GM21825 (cell line): Measurements from ENCODE around the gene IFT57.

Experiments used
- ATAC-seq: cut with Tn5 transposase; IDR thresholded peaks from one replicate; pipeline ENCODE4 v1.9.1; 2021; ENCODE audit warnings: mild to moderate bottlenecking, moderate library complexity; ENCODE audit not compliant: unreplicated experiment

The IFT57 gene

DNA sequence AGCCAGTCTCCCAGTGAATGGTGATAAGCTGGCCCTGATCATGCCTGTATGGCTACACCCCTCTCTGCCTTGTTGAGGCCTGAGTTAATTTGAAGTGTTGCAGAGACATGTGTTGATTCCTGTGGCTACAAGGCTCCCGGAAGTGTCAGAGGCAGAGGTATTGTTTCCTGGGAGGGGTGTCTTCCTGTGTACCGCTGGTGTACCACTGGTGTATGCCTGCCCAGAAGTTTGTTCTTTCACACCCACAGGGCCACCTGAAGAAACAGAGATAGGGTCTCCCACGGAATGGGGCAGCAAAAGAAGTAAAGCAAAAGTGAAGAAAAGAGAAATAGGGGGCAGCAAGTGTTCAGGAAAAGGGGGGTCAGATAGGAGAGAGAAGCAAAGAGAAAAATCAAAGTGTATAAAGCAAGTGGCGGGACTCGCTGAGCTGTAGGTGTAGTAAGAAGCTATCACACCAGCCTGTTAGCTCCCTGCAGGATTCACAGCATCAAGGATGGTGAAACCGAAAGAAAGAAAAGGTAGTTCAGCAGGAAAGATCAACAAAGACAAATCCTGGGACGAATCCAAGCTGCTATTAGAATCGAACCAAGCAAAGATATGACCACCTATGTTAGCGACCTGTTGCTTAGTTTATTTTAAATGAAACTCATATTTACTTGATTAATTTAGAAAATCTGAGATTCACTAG, 94.8 kb downstream of the IFT57 start:
- ATAC-seq = no peak

DNA sequence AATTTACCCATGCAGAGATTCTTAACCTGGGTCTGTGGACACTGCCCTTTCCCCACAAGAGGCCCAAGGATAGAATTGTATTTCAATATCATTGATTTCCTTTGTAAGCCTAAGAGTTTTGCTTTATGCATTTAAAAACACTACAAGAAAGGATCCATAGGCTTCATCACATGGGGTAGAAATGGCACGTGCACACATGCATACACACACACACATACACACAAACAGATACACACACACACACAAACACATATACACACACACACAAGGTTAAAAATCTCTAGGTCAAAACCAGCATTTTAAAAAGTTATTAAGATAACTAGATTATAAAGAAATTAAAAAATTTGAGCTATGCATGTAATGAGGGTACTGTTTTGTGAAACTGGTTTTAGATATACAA, 95.9 kb downstream of the IFT57 start:
- no peak for ATAC-seq

DNA sequence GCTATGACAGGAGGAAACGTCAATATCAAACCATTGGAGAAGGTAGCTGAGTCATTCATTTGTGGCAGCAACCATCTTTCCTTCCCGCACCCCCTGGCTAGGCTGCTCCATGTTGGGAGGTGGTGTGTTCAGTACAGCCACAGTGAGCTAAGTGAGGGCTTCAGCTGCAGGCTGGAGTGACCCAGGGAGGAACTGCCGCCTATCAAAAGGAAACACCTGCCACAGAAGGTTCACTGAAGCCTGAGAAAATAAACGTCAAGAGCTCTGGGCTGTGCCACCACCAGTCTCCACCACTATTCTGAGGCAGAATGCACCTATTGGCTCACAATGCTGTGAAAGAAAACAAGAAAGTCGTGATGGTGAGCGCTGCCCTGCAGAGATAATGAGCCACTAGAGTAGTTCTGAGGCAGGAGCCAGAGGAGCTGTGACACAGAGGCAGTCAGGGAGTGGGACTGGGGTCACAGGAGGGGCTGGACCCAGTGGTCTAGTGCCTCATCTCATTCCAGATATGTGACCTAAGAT, 96.6 kb downstream of the IFT57 start:
- ATAC-seq = peak; percentile 60

DNA sequence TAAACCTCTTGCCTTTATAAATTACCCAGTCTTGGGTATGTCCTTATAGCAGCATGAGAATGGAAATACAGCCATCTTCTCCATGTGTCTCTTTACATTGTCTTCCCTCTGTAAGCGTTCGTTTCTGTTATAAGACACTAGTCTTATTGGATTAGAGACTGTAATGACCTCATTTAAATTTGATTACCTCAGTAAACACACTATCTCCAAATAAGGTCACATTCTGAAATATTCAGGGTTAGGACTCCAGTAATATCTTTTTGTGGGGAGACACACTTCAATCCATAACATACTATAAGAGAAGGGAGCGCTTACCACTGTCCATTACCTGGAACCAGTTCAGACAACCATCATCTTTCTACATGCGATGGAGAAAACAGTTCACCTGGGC, 97.1 kb downstream of the IFT57 start:
- peak; percentile 0 for ATAC-seq

DNA sequence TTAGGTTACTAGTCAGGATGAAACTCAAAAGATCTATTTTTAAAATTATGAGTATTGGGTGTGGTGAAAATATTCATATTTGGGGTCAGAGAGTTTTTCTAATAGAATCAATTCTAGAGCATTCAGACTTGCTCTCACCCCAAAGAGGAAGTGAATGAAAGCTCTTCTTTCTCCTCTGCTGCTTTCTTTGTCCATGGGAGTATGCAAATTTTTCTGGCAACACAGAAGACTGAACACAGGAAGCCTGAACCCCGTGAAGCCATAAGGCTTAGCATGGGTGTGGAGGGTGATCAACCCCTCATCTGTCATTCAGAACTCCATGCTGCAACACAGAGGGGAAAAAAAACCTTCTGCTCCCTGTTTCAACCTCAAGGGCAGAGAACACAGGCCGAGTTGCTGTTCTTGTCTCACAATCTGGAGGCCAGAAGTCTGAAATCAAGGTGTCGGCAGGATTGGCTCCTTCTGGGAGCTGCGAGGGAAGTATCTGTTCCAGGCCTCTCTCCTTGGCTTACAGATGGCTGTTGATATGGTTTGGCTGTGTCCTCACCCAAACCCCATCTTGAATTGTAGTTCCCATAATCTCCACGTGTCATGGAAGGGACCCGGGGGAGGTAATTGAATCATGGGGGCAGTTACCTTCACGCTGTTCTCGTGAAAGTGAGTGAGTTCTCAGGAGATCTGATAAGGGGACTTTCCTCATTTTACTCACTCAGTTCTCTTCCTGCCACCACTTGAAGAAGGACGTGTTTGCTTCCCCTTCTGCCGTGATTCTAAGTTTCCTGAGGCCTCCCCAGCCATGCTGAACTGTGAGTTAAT, 97.7 kb downstream of the IFT57 start:
- peak; percentile 84 for ATAC-seq

DNA sequence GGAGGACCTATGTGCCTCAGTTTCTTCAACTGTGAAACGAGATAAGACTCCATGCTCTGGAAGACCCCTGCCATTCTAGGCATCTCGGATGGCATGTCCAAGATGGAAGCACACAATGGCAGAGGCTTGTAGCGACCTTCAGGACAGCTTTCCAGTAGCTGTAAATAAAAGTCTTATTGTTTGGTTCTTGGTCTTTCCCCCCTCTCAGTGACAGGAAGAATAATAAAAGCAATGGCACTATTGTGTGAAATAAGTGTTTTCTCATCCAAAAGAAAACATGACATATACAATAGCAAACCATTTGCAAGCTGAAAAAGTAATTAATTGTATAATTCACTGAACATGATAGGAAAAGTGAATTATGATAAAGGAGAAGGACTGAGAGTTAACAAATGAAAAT, 98.9 kb downstream of the IFT57 start:
- no peak for ATAC-seq

DNA sequence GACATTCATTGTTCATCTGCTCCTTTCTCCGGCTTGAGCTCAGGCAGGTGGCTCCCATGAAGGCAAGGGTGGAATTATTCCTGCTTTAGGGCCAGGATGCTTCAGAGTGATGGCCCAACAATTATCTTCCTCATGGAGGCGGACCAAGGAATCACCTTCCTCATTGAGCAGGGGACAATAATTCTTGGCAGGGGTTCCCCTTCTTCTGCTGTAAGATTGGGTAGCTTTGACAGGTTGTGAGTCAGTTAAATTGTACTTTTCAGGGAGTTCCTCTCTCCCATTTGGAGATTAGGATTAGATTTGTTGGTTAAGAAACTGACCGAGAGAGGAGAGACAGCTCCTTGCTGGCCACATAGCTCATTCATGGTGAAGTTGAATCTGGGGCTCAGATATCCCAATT, 99.9 kb downstream of the IFT57 start:
- ATAC-seq = no peak

DNA sequence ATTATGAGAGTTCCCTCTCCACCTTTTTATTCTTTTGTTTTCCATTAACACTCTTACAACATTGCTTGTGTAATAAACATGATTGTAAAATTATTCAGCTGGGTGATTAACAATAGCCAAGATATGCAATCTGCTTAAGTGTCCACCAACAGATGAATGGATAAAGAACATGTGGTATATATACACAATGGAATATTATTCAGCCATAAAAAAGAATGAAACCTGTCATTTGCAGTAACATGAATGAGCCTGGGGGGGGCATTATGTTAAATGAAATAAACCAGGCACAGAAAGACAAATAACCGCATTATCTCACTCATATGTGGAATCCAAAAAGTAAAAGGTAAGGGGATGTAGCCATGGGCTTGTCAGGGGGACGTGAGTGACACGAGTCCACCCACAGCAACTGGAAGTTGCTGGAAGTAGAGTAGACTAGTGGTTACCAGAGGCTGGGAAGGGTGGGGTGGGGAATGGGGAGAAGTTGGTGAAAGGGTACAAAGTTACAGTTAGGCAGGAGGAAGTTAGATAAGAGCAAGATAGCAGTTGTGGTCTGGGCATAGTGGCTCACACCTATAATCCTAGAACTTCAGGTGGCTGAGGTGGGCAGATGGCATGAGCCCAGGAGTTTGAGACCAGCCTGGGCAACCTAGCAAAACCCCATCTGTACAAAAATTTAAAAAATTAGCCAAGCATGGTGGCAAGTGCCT, 102.7 kb downstream of the IFT57 start:
- no peak for ATAC-seq

DNA sequence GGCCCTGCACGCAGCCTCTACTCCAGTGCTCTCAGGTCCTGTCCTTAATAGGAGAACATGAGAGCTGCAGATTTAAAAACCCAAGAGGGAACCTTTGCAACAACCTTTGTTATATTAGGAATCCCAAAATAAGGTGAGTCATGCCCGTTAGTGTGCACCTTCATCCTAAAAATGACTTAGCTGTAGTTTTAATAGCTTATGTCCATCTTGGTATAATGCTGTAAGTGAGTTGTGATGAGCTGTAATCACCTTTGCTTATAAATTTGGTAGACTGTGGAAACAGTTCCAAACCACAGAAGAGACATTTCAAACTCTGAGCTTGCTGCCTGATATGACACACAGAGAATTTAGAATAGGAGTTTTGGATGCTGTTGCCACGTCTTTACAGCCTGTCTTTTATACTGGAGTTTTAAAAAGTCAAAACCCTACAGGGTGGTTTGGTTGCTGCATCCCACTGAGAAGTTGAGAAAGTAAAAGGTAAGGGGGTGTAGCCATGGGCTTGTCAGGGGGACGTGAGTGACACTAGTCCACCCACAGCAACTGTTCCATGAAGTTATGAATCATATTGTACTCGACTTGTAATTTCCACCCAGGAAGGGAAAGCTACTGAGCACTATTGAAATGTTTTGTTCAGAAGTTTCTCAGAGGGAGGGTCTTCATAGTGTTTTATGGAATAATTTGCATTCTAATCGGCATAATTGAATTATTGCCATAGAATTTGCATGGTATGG, 104.0 kb downstream of the IFT57 start:
- ATAC-seq = no peak

DNA sequence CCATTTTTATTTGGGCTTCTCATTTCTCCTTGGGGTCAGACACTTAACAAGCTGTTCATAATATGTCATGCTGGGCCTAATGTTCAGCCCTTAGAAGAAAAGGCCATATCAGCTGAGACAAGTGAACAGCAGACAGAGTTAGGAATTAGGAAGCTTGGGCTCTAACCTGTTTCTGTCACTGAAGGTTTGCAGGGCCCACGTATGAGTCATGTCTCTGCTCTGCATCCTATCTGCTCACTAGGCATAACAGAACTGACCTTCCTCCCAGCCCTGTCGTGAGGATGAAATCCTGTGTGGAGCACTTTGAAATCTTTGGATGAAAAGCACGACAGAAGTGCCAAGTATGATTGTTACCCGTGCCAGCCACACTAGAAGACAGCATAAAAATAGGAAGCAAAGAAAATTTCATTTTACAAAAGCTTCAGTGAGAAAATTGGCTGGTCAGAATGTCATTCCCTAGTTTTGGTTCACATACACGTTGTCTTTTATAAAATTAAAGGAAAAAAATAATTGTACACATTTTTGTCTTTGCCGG, 104.9 kb downstream of the IFT57 start:
- peak; percentile 60 for ATAC-seq

DNA sequence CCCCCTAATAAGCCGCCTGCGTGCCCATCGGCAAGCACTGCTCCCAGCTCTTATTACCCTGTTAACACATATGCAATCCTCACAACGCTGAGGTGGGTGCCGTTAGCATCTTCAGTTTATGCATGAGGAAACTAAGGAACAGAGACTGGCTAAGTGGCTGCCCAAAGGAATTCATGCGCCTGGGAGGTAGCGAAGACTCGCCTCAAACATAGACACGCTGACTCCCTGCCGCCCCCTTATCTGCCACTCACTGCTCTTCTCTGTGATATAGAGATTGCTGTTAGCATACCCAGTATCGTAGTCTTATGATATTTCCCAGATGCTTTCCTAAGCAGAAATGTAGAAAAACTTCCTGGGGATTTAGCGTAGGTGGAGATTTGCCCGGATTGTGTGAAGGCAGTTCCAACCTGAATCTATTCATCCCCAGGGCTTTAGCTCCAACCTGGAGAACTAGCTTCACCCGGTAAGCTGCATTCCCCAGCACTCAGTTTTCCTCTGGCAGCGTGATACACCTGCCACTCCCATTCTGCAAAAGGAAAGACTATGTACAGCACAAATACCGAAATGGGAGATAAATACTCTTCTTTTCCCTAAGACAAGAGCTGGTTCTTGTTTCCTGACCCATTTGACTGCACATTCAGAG, 107.7 kb downstream of the IFT57 start:
- no peak for ATAC-seq

DNA sequence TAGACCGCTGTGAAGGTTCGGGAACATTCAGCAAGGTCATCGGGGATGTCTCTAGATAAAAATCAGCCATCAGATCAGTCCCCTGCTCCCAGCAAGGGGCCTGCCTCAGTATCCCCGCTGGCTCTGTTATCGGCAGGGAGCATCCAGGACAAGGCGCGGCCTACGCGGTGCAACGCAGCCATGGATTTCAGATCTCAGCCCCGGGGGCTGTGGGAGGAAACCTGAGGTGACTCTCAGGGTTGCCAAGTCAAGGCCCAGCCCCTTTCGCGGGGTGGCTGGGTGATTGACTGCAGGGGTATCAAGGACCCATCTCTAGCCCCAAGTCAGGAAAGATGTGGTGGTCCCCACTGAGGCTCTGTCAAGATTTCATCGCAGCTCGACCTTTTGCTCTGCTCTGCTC, 108.2 kb downstream of the IFT57 start:
- no peak for ATAC-seq

DNA sequence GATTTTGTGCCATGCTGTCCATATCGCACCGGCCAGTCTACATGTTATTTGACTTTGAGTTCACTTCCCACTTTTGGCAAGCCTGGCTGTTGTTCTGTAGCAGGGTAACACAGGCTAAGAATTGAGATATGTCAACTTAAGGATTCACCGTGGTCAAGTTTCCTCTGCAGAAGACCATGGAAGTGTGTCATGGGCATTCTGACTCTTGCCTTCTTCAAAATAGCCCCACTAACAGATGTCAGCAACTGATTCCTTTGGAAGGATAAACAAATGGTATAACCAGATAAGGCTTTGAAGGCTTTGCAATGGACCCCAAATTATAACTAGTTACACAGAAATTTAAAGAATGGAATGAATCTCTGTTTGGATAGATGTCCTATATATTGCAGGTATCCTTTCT, 111.3 kb downstream of the IFT57 start:
- no peak for ATAC-seq
